ENCODE data around the gene RHOG.
A peak's percentile ranks its signal among the peaks of the same experiment; 100 is the strongest.

The RHOG gene

DNA sequence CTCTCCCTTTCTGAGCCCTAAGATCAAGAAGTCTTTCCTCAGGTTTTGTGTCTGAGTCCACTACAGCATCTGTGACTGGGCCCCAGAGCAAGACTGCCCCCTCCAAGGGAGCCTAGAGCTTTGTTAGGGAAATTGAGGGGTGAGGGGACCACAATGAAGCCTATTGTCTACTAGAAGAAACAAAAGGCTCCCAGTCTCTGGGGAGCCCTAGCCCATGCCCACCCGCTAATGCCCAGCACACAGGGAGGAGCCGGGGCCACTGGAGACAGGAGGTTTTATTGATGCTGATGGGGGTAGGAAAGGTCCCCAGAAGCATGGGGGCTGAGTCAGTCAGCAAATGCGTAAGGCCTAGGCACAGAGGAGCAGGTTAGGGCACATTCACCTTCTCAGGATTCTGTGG lies 14.0 kb downstream of the RHOG start:
- Histone ChIP-seq H3K27me3 (no peaks in the 10 kb centered on the region), H3K36me3 (peaks cover 14 to 66% (median 33%) of the 10 kb centered on the region in 3 donors), H3K4me1 (no peaks in the 10 kb centered on the region), H3K27ac (no peak overlapping the region), H3K9me3 (no peaks in the 10 kb centered on the region), H3K4me3 (no peak overlapping the region)
- intact Hi-C loops (cut with DNase I; ENCODE audit: low total_unique reads) = no loop called here
- no peak for TF ChIP-seq CTCF (IDR thresholded peaks at IDR 0.05)
- DNase-seq = no peak

DNA sequence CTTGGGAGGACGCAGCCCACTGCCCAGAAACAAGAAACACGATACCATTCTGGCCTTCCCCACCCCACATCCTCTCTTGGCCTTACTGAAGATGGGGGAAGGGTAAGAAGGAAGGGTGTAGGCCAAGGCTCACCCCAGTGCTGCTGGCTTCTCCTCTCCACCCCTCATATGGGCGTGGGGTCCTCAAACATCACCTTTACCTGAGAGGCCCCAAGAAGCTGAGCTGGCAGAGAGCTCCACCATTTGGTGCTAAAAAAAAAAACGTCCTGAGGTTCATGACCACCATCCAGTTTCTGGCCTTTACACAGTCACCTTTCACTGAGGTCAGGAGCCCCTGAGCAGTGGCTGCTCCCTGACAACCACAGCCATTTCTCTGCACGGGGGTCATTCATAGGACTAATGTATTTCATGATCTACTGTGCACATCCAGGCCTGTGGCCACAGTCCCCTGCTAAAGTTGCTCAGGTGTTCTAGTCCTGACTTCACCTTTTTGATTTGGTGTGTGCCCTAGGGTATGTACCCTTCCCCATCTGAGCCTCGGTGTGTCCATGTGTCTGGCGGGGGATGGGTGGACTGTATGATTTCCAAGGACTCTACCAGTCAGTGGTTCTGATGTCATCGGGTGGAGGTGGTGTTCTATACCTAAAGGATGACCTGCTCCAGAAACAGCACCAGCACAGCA lies 15.1 kb downstream of the RHOG start:
- H3K4me3 ChIP-seq = no peak overlapping the region
- intact Hi-C loops (cut with DNase I; ENCODE audit: low total_unique reads) = no loop called here
- DNase-seq = no peak
- no peaks in the 10 kb centered on the region for H3K27me3 ChIP-seq
- no peak for TF ChIP-seq CTCF (IDR thresholded peaks at IDR 0.05)
- no peak overlapping the region for H3K27ac ChIP-seq
- no peaks in the 10 kb centered on the region for H3K9me3 ChIP-seq
- H3K36me3 ChIP-seq = peaks cover 14 to 61% (median 28%) of the 10 kb centered on the region in 3 donors
- H3K4me1 ChIP-seq = no peaks in the 10 kb centered on the region

- intact Hi-C loops (cut with DNase I; ENCODE audit: low total_unique reads) = no loop called here
- H3K27ac ChIP-seq = no peak overlapping the region
- peak; percentile 21 to 37 for TF ChIP-seq CTCF (IDR thresholded peaks at IDR 0.05)
- H3K4me1 ChIP-seq = no peaks in the 10 kb centered on the region
- peak; percentile 52 to 75 for DNase-seq
- no peaks in the 10 kb centered on the region for H3K9me3 ChIP-seq
- peaks cover 14 to 54% (median 23%) of the 10 kb centered on the region in 3 donors for H3K36me3 ChIP-seq
- H3K4me3 ChIP-seq = no peak overlapping the region
- no peaks in the 10 kb centered on the region for H3K27me3 ChIP-seq
These were observed 15.9 kb downstream of the RHOG start for GRCh38 chr11:3824714-3825472.

DNA sequence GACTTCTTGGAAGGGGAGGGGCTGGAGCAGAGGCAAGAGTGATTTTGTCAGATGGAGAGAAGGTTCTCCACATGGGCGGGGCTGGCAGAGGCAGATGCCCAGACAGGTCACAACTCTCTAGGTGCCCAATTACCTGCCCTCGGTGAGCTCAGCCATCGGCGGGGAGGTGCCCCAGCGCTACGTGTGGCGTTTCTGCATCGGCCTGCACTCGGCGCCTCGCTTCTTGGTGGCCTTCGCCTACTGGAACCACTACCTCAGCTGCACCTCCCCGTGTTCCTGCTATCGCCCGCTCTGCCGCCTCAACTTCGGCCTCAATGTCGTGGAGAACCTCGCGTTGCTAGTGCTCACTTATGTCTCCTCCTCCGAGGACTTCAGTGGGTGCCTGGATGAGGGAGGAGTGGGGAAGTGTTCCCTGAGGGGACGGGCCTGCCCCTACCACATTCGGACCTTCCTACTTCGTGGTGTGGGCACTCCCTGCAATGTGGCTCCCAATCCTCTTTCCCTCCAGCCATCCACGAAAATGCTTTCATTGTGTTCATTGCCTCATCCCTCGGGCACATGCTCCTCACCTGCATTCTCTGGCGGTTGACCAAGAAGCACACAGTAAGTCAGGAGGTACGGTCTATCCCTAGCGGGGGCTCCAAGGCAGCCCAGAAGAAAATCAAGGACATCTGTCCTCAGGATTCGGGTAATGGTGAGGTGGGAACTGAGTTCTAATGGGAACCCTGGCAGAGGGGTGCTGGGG lies 16.8 kb downstream of the RHOG start:
- Histone ChIP-seq H3K4me1 (no peaks in the 10 kb centered on the region), H3K4me3 (no peak overlapping the region), H3K9me3 (no peaks in the 10 kb centered on the region), H3K36me3 (peaks cover 14 to 44% (median 17%) of the 10 kb centered on the region in 3 donors), H3K27me3 (no peaks in the 10 kb centered on the region), H3K27ac (no peak overlapping the region)
- no peak for DNase-seq
- intact Hi-C loops (cut with DNase I; ENCODE audit: low total_unique reads) = no loop called here
- TF ChIP-seq CTCF (IDR thresholded peaks at IDR 0.05) = no peak

- H3K9me3 ChIP-seq = no peaks in the 10 kb centered on the region
- intact Hi-C loops (cut with DNase I; ENCODE audit: low total_unique reads) = no loop called here
- peaks cover 14 to 40% (median 17%) of the 10 kb centered on the region in 3 donors for H3K36me3 ChIP-seq
- TF ChIP-seq CTCF (IDR thresholded peaks at IDR 0.05) = no peak
- no peaks in the 10 kb centered on the region for H3K27me3 ChIP-seq
- H3K27ac ChIP-seq = no peak overlapping the region
- H3K4me3 ChIP-seq = no peak overlapping the region
- no peak for DNase-seq
- no peaks in the 10 kb centered on the region for H3K4me1 ChIP-seq
These were observed 17.5 kb downstream of the RHOG start for GRCh38 chr11:3823303-3823702.

Measured in tibial artery (tissue), 4 donors.